ENCODE results near the gene MUSTN1. TPM values are rescaled to one million over a fixed set of nuclear protein-coding genes. Genes with fewer than 3 reads are reported as not detected.

Gene MUSTN1
- total RNA-seq, 1 donor = 1.4 TPM

DNA sequence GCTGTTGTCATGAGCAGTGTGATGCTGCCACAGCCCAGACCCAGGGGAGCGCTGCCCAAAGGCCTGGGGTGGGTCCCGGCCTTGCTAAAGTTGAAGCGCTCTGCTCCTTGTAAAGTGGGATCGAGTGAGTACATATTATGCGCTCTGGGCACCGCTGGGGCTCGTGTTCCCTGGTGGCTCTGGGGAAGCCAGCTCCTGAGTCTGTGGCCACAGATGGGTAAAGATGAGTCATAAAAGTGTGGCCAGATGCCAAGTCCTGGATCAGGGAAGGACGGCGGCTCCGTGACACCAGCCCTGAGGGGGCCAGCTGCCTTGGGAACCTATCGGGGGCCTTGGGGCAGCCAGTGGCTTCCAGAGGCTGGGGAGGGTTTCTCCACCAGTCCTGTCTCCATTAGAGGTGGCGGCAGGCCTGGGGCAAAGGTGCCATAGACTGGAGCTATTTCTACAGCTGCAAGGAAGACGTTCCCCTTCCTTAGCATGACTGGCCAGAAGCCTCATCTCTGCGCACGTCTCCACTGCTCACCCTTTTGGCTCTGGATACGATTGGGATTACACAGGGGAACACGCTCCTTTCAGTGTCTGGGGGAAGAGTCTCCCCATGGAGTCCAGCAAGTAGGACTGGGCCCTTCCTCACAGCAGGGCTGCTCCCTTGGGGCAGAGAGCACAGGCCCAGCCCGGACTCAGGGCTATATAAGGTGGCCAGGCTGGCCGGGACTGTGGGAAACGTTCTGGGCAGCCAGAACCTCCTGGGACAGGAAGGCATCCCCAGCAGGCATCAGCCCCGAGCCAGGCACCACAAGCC is 3.1 kb downstream of the MUSTN1 start:
- no peak overlapping the region for H2AFZ ChIP-seq (ENCODE audit: low read length)
- no peak for TF ChIP-seq CTCF (IDR thresholded peaks at IDR 0.05; ENCODE audit: extremely low read depth, low read depth, low read length)

GRCh38 chr3:52830535-52831258 is 4.1 kb downstream of the MUSTN1 start, which contains the start of gene ITIH4:
Gene ITIH4, minus strand, starts transcription at chr3:52830672. Its CDS starts 30 bp downstream, at chr3:52830642.
- Histone ChIP-seq H3K4me2 (ENCODE audit: insufficient read depth, low read length) (peak within 1 kb of the TSS; percentile 52), H2AFZ (ENCODE audit: low read length) (no peak within 1 kb of the TSS), H3K36me3 (ENCODE audit: insufficient read depth, low read length) (no peaks in the 10 kb centered on the region), H3K9me3 (ENCODE audit: low read depth, low read length) (no peaks in the 10 kb centered on the region), H3K27me3 (ENCODE audit: insufficient read depth, low read length) (no peaks in the 10 kb centered on the region), H3K4me1 (ENCODE audit: insufficient read depth, low read length) (peaks cover 21% of the 10 kb centered on the region), H3K27ac (ENCODE audit: low read depth, low read length) (no peak within 1 kb of the TSS), H3K4me3 (ENCODE audit: insufficient read depth, low read length) (no peak within 1 kb of the TSS), H4K20me1 (ENCODE audit: insufficient read depth, low read length) (peaks cover 8% of the 10 kb centered on the region), H3K79me2 (ENCODE audit: insufficient read depth, low read length) (no peaks in the 10 kb centered on the region)
- peak; percentile 90 for DNase-seq (ENCODE audit: insufficient read length, low spot score, missing footprints)
- no peak for TF ChIP-seq CTCF (IDR thresholded peaks at IDR 0.05; ENCODE audit: extremely low read depth, low read depth, low read length)

More for the DNA sequence above, 3.1 kb downstream of the MUSTN1 start:
- DNase-seq (ENCODE audit: insufficient read length, low spot score, missing footprints) = peak; percentile 97
- H4K20me1 ChIP-seq (ENCODE audit: insufficient read depth, low read length) = peaks cover 8% of the 10 kb centered on the region
- peak overlapping the region; percentile 23 for H3K27ac ChIP-seq (ENCODE audit: low read depth, low read length)
- no peaks in the 10 kb centered on the region for H3K36me3 ChIP-seq (ENCODE audit: insufficient read depth, low read length)
- no peaks in the 10 kb centered on the region for H3K79me2 ChIP-seq (ENCODE audit: insufficient read depth, low read length)
- no peaks in the 10 kb centered on the region for H3K9me3 ChIP-seq (ENCODE audit: low read depth, low read length)
- H3K4me1 ChIP-seq (ENCODE audit: insufficient read depth, low read length) = peaks cover 21% of the 10 kb centered on the region
- no peaks in the 10 kb centered on the region for H3K27me3 ChIP-seq (ENCODE audit: insufficient read depth, low read length)
- peak overlapping the region; percentile 52 for H3K4me2 ChIP-seq (ENCODE audit: insufficient read depth, low read length)
- H3K4me3 ChIP-seq (ENCODE audit: insufficient read depth, low read length) = no peak overlapping the region

- no peaks in the 10 kb centered on the region for H3K36me3 ChIP-seq (ENCODE audit: insufficient read depth, low read length)
Measured at GRCh38 chr3:52829906-52830463, 4.8 kb downstream of the MUSTN1 start.

More at GRCh38 chr3:52829906-52830463, 4.8 kb downstream of the MUSTN1 start:
- Histone ChIP-seq H3K27me3 (ENCODE audit: insufficient read depth, low read length) (no peaks in the 10 kb centered on the region), H4K20me1 (ENCODE audit: insufficient read depth, low read length) (peaks cover 8% of the 10 kb centered on the region), H3K27ac (ENCODE audit: low read depth, low read length) (no peak overlapping the region), H3K4me1 (ENCODE audit: insufficient read depth, low read length) (peaks cover 21% of the 10 kb centered on the region), H3K4me2 (ENCODE audit: insufficient read depth, low read length) (no peak overlapping the region), H3K4me3 (ENCODE audit: insufficient read depth, low read length) (no peak overlapping the region), H3K9me3 (ENCODE audit: low read depth, low read length) (no peaks in the 10 kb centered on the region), H3K79me2 (ENCODE audit: insufficient read depth, low read length) (no peaks in the 10 kb centered on the region), H2AFZ (ENCODE audit: low read length) (no peak overlapping the region)
- DNase-seq (ENCODE audit: insufficient read length, low spot score, missing footprints) = peak; percentile 57
- no peak for TF ChIP-seq CTCF (IDR thresholded peaks at IDR 0.05; ENCODE audit: extremely low read depth, low read depth, low read length)

All from osteoblast (primary cell).